Neural crest cell (in vitro differentiated cells): ENCODE measurements around the gene ITPR3. TPM values are rescaled to one million over a fixed set of nuclear protein-coding genes. Genes with fewer than 3 reads are reported as not detected.

ENCODE experiments used
- DNase-seq: peaks from one replicate; pipeline ENCODE4 v3.0.0; 2021; ENCODE audit warnings: low read depth, mixed read lengths, low spot score
- H3K27ac Mint-ChIP-seq: one replicate; pipeline ENCODE4 v1.8.0; 2021; ENCODE audit warnings: mild to moderate bottlenecking, mixed read lengths; ENCODE audit not compliant: unreplicated experiment
- H3K27me3 Mint-ChIP-seq: 2 replicates; pipeline ENCODE4 v1.8.0; 2021; ENCODE audit warnings: low read depth, mild to moderate bottlenecking, mixed read lengths
- H3K36me3 Mint-ChIP-seq: 2 replicates; pipeline ENCODE4 v1.8.0; 2021; ENCODE audit warnings: low read depth, mild to moderate bottlenecking, mixed read lengths
- H3K4me1 Mint-ChIP-seq: 2 replicates; pipeline ENCODE4 v1.8.0; 2021; ENCODE audit warnings: mixed read lengths
- H3K4me3 Mint-ChIP-seq: one replicate; pipeline ENCODE4 v1.8.0; 2021; ENCODE audit warnings: mild to moderate bottlenecking, mixed read lengths
- H3K9me3 Mint-ChIP-seq: 2 replicates; pipeline ENCODE4 v1.8.0; 2021; ENCODE audit warnings: mixed read lengths
- total RNA-seq: library from RNA; stranded (reverse); gene quantifications from 2 replicates; pipeline ENCODE4 v1.2.1, GENCODE V29; 2021
- TF ChIP-seq, protein P1 (sequence below): fragments of 200-600 bp; sonication (generic); conservative IDR thresholded peaks from 2 replicates; pipeline ENCODE4 v1.5.0; 2021; ENCODE audit warnings: antibody characterized with exemption, mild to moderate bottlenecking

Gene ITPR3
- total RNA-seq, 1 donor from 2014 or later: 16.0 TPM

DNA sequence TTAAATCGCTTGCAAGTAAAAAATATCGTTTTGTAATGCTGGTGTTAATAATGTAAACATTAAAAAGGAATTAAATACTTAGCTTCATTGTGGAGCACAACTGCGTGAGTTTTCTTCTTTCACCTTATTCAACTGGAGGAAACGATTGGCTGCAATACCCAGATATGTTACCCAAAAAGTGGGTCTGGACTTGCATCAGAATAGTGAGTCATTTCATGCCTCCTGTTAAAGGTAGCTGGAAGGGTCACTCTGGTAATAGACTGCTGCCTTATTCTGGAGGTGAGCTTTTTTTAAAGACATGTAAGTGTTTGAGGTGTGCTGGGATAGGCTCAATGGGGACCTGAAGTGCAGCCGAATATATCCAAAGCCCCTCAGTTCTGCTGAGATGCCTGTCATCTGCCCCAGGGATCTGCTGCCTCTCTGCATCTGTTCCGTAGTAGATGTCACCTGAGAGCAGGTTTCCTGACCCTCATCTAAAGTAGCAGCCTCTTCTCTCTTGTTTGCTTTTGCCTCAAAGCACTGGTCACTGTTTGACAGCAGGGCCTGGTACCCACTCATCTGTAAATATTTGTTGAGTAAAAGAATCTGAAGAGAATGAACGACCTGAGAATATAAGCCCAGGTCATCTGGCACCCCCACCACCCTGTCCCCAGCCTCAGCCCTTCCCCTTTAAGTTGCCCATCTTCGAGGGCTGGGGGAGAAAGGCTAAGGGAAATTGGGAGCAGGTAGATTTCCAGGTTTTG, 95.9 kb downstream of the ITPR3 start:
- Mint-ChIP-seq H3K4me3 (no peak overlapping the region), H3K9me3 (no peaks in the 10 kb centered on the region), H3K27ac (no peak overlapping the region), H3K36me3 (no peaks in the 10 kb centered on the region), H3K4me1 (peaks cover 1% of the 10 kb centered on the region), H3K27me3 (peaks cover 3% of the 10 kb centered on the region)
- no peak for DNase-seq
- TF ChIP-seq, protein P1, sequence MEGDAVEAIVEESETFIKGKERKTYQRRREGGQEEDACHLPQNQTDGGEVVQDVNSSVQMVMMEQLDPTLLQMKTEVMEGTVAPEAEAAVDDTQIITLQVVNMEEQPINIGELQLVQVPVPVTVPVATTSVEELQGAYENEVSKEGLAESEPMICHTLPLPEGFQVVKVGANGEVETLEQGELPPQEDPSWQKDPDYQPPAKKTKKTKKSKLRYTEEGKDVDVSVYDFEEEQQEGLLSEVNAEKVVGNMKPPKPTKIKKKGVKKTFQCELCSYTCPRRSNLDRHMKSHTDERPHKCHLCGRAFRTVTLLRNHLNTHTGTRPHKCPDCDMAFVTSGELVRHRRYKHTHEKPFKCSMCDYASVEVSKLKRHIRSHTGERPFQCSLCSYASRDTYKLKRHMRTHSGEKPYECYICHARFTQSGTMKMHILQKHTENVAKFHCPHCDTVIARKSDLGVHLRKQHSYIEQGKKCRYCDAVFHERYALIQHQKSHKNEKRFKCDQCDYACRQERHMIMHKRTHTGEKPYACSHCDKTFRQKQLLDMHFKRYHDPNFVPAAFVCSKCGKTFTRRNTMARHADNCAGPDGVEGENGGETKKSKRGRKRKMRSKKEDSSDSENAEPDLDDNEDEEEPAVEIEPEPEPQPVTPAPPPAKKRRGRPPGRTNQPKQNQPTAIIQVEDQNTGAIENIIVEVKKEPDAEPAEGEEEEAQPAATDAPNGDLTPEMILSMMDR: no peak

DNA sequence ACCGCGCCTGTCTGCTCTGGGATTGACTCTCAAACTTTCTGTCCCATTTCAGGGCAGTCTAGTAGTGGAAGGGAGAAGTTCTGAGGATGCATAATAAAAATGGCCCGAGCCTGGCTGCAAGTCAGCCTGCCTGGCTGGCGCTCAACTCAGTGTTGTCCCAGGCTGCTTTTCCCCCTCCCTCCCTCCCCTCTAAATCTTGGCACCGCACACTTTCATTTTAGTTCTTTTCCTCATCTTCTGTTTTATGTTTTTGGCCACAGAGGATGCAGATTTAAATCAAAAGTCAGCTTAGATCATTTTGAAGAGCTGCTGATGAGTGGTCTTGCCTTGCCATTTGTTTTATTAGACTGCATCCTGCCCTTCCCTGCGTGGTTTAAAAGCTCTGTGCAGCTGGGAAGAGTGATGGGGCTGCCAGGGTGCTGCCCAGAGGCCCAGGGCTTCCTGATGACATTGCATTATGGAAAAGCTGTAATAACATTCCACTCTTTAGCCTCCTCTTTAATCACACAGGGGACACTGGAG, 96.9 kb downstream of the ITPR3 start:
- DNase-seq: no peak
- H3K4me1 Mint-ChIP-seq: no peaks in the 10 kb centered on the region
- TF ChIP-seq, protein P1: no peak
- H3K4me3 Mint-ChIP-seq: no peak overlapping the region
- H3K27ac Mint-ChIP-seq: no peak overlapping the region
- H3K27me3 Mint-ChIP-seq: peaks cover 3% of the 10 kb centered on the region
- no peaks in the 10 kb centered on the region for H3K9me3 Mint-ChIP-seq
- no peaks in the 10 kb centered on the region for H3K36me3 Mint-ChIP-seq

DNA sequence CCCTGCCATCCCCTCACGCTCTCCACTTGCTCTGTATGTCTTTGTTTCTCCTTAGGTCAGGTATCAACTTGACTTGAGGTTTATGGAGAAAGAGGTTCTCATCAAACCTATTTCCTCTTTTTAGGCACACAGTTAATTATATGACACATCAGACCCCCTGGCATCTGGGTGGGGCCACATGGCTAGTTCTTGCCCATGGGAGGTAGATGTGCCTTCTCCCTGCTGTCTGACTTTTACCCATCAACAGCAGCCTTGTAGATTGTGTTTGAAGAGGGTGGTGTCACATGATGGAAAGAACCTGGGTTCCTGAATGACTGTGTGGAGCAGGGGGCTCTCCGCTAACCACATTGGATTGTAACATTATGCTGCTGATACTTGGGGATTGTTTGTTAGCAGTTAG, 97.6 kb downstream of the ITPR3 start:
- Mint-ChIP-seq H3K4me3 (no peak overlapping the region), H3K4me1 (no peaks in the 10 kb centered on the region), H3K27me3 (peaks cover 6% of the 10 kb centered on the region), H3K27ac (no peak overlapping the region), H3K36me3 (no peaks in the 10 kb centered on the region), H3K9me3 (no peaks in the 10 kb centered on the region)
- DNase-seq: no peak
- TF ChIP-seq, protein P1: no peak

DNA sequence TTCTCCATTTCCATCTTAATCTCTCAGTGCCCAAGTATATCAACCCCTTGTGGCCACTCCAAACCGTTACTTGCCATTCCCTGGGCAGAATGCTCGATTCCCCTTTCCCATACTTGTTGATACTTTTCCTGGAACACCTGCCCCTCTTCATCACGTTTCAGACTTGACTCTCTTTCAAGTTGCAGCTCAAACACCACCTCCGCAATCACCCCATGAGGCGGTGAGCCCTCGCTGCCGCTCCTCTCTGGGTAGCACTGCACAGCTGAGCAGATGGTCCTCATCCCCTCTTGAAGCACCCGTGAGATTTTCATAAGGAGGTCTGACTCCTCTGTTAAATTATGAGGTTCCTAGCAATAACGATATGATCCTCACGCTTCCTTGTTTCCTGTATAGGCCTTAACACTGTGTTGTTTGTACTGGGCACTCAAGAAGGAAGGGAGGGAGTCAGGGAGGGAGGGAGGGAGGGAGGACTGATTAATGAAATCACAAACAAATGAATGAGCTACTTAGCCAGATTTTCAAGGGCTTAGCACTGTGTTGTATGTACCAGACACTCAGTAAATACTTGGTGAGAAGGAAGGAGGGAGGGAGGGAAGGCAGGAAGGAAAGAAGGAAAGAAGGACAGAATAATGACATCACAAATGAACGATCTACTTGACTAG, 98.3 kb downstream of the ITPR3 start:
- no peak overlapping the region for H3K27ac Mint-ChIP-seq
- no peak for DNase-seq
- H3K4me1 Mint-ChIP-seq: no peaks in the 10 kb centered on the region
- no peaks in the 10 kb centered on the region for H3K36me3 Mint-ChIP-seq
- H3K9me3 Mint-ChIP-seq: no peaks in the 10 kb centered on the region
- H3K4me3 Mint-ChIP-seq: no peak overlapping the region
- peaks cover 6% of the 10 kb centered on the region for H3K27me3 Mint-ChIP-seq
- TF ChIP-seq, protein P1: no peak

DNA sequence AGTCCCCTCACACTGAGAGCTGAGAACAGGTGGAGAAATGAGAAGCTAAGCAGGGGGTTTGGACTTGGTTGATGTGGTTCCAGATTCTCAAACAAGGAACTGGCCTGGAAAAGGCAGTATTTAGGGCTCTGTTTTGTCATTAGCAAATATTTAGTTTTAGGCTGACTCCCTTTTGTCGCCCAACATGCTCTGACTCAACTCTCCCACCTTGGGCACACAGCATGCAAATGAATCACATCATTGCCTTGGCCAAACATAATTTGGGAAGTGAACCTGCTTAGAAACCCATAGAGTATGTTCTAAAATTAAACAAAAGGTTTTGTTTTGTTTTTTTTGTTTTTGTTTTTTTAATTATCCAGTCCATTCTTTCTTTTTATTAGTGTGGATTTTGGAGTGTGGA, 99.9 kb downstream of the ITPR3 start:
- H3K9me3 Mint-ChIP-seq: no peaks in the 10 kb centered on the region
- H3K27me3 Mint-ChIP-seq: peaks cover 6% of the 10 kb centered on the region
- no peaks in the 10 kb centered on the region for H3K36me3 Mint-ChIP-seq
- DNase-seq: no peak
- TF ChIP-seq, protein P1: no peak
- no peaks in the 10 kb centered on the region for H3K4me1 Mint-ChIP-seq
- no peak overlapping the region for H3K27ac Mint-ChIP-seq
- no peak overlapping the region for H3K4me3 Mint-ChIP-seq
